ENCODE results near the gene SPEF2. TPM values are rescaled to one million over a fixed set of nuclear protein-coding genes. Genes with fewer than 3 reads are reported as not detected.

The SPEF2 gene
- total and polyA plus RNA-seq, 4 donors, result 0.42 to 4.5 (median 2.1) TPM

- TF ChIP-seq ZBTB33 (IDR thresholded peaks at IDR 0.05) (no peak), RAD21 (IDR thresholded peaks at IDR 0.05) (no peak), RXRA (IDR thresholded peaks at IDR 0.05) (no peak)
Observed at GRCh38 chr5:35736280-35736679, 118.6 kb downstream of the SPEF2 start (continued).

GRCh38 chr5:35741126-35741716, 123.6 kb downstream of the SPEF2 start:
- no peak for TF ChIP-seq NR2F2 (IDR thresholded peaks at IDR 0.05)
- TF ChIP-seq YY1 (IDR thresholded peaks at IDR 0.05), result peak; percentile 94
- TF ChIP-seq FOXA2 (IDR thresholded peaks at IDR 0.05), result peak; percentile 91
- TF ChIP-seq RXRA (IDR thresholded peaks at IDR 0.05), result peak; percentile 78 to 91
- TF ChIP-seq ZBTB33 (IDR thresholded peaks at IDR 0.05), result peak; percentile 88
- TF ChIP-seq HNF4A (conservative IDR thresholded peaks at IDR 0.05), result peak; percentile 72 to 84
- TF ChIP-seq REST (IDR thresholded peaks at IDR 0.05), result peak; percentile 66
- TF ChIP-seq FOXA1 (IDR thresholded peaks at IDR 0.05), result peak; percentile 92
- TF ChIP-seq GABPA (IDR thresholded peaks at IDR 0.05 in 1 of 2, conservative IDR thresholded peaks at IDR 0.05 in 1 of 2), result peak in 1 of 2 donors; percentile 50
- no peak for TF ChIP-seq TAF1 (conservative IDR thresholded peaks at IDR 0.05)
- peak; percentile 87 for TF ChIP-seq SP1 (IDR thresholded peaks at IDR 0.05)
- TF ChIP-seq JUND (IDR thresholded peaks at IDR 0.05), result peak; percentile 40 to 88
- peak; percentile 86 for TF ChIP-seq MAX (IDR thresholded peaks at IDR 0.05)
- peak; percentile 42 to 52 for TF ChIP-seq RAD21 (IDR thresholded peaks at IDR 0.05)
- no peak for TF ChIP-seq HNF4G (IDR thresholded peaks at IDR 0.05)
- TF ChIP-seq ATF3 (IDR thresholded peaks at IDR 0.05), result peak; percentile 57
- TF ChIP-seq CTCF (IDR thresholded peaks at IDR 0.05; ENCODE audit: low read depth, low read length, missing input control), result no peak
- TF ChIP-seq EGR1 (IDR thresholded peaks at IDR 0.05; ENCODE audit: low read depth in 2 of 2), result peak in 1 of 2 donors; percentile 65

More at GRCh38 chr5:35741126-35741716, 123.6 kb downstream of the SPEF2 start:
- H3K4me1 ChIP-seq (ENCODE audit: control insufficient read depth in 4 of 4, insufficient read depth in 4 of 4, low read length in 3 of 4), result peaks cover 0 to 8% (median 3%) of the 10 kb centered on the region in 4 donors
- H3K9me3 ChIP-seq (ENCODE audit: control insufficient read depth in 4 of 4, low read length in 3 of 4), result no peaks in the 10 kb centered on the region
- no peak for DNase-seq (ENCODE audit: low spot score)
- WGBS, result 27% methylated on average over 5 of the region's 5 CpGs
- H3K4me3 ChIP-seq (ENCODE audit: low read depth in 1 of 3, low read length in 3 of 3), result no peak overlapping the region
- H3K27me3 ChIP-seq (ENCODE audit: control insufficient read depth in 4 of 4, insufficient read depth in 4 of 4, low read length in 3 of 4), result no peaks in the 10 kb centered on the region
- H3K9ac ChIP-seq (ENCODE audit: low read depth in 1 of 2, low read length in 2 of 2), result no peak overlapping the region
- no peaks in the 10 kb centered on the region for H3K36me3 ChIP-seq (ENCODE audit: control insufficient read depth in 4 of 4, insufficient read depth in 3 of 4, low read depth in 1 of 4, low read length in 3 of 4)
- H3K27ac ChIP-seq (ENCODE audit: low read depth in 1 of 2, low read length in 2 of 2), result peak overlapping the region in 1 of 2 donors; percentile 51

All from liver (tissue), 9 donors.